Neural crest cell (in vitro differentiated cells): ENCODE results near the gene ADIPOR2. TPM values are rescaled to one million over a fixed set of nuclear protein-coding genes. Genes with fewer than 3 reads are reported as not detected.

Experiments
- DNase-seq: peaks from one replicate; pipeline ENCODE4 v3.0.0; 2021; ENCODE audit warnings: low read depth, mixed read lengths, low spot score
- H3K27ac Mint-ChIP-seq: one replicate; pipeline ENCODE4 v1.8.0; 2021; ENCODE audit warnings: mild to moderate bottlenecking, mixed read lengths; ENCODE audit not compliant: unreplicated experiment
- H3K27me3 Mint-ChIP-seq: 2 replicates; pipeline ENCODE4 v1.8.0; 2021; ENCODE audit warnings: low read depth, mild to moderate bottlenecking, mixed read lengths
- H3K36me3 Mint-ChIP-seq: 2 replicates; pipeline ENCODE4 v1.8.0; 2021; ENCODE audit warnings: low read depth, mild to moderate bottlenecking, mixed read lengths
- H3K4me1 Mint-ChIP-seq: 2 replicates; pipeline ENCODE4 v1.8.0; 2021; ENCODE audit warnings: mixed read lengths
- H3K4me3 Mint-ChIP-seq: one replicate; pipeline ENCODE4 v1.8.0; 2021; ENCODE audit warnings: mild to moderate bottlenecking, mixed read lengths
- H3K9me3 Mint-ChIP-seq: 2 replicates; pipeline ENCODE4 v1.8.0; 2021; ENCODE audit warnings: mixed read lengths
- total RNA-seq: library from RNA; stranded (reverse); gene quantifications from 2 replicates; pipeline ENCODE4 v1.2.1, GENCODE V29; 2021
- TF ChIP-seq, protein P1 (sequence below): fragments of 200-600 bp; sonication (generic); conservative IDR thresholded peaks from 2 replicates; pipeline ENCODE4 v1.5.0; 2021; ENCODE audit warnings: antibody characterized with exemption, mild to moderate bottlenecking

ADIPOR2 gene
- total RNA-seq, 1 donor from 2014 or later = 59.4 TPM

DNA sequence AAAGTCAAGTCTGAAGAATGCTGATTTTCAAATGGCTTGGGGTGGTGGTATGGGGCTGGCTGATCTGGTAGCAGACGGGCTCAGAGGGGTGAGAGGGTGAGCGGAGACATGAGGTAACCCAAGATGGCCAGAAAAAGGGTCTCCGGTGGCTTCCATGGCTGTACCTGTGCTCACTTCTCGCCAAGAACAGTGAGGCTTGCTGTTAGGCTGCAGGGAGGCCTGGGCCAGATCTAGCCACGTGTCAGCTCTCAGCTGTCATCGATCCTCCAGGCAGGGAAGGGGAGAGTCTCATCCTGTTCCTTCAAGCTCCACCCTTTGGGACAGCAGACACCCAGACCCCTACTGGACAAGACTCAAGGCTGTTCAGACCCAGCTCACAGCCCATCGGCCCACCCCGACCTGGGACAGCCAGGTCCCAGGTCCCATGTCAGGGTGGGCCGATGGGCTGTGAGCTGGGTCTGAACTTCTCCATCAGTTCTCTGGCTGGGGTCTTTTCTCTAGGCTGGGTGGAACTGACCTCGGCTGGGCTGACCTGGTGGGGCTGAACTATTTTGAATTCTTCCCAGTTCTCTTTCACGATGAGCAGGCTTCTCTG is 138.5 kb downstream of the ADIPOR2 start:
- TF ChIP-seq, protein P1, sequence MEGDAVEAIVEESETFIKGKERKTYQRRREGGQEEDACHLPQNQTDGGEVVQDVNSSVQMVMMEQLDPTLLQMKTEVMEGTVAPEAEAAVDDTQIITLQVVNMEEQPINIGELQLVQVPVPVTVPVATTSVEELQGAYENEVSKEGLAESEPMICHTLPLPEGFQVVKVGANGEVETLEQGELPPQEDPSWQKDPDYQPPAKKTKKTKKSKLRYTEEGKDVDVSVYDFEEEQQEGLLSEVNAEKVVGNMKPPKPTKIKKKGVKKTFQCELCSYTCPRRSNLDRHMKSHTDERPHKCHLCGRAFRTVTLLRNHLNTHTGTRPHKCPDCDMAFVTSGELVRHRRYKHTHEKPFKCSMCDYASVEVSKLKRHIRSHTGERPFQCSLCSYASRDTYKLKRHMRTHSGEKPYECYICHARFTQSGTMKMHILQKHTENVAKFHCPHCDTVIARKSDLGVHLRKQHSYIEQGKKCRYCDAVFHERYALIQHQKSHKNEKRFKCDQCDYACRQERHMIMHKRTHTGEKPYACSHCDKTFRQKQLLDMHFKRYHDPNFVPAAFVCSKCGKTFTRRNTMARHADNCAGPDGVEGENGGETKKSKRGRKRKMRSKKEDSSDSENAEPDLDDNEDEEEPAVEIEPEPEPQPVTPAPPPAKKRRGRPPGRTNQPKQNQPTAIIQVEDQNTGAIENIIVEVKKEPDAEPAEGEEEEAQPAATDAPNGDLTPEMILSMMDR = no peak
- no peak for DNase-seq
- Mint-ChIP-seq H3K9me3 (no peaks in the 10 kb centered on the region), H3K36me3 (no peaks in the 10 kb centered on the region), H3K4me1 (peaks cover 13% of the 10 kb centered on the region), H3K4me3 (no peak overlapping the region), H3K27ac (no peak overlapping the region), H3K27me3 (peaks cover 45% of the 10 kb centered on the region)

DNA sequence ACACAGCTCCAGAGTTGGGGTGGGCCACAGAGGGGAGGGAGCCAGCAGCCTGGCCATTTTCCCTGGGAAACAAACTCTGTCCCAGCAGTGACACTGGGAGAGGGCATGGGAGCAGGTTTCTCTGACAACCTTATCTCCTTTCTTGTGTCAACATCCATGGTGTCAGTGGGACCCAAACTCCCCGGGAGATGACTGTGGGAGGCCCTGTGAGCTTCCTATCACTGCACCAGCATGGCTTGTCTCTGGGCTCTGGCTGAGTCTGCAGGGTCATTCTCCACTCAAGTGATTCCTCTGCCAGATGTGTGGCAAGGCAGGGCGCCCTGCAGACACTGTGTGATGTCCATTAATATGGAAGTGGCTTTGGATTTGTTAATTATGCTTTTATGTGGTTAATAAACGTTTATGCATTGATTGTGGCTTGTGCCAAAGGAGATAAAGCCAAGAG is 139.6 kb downstream of the ADIPOR2 start:
- no peak overlapping the region for H3K4me3 Mint-ChIP-seq
- no peak for DNase-seq
- H3K36me3 Mint-ChIP-seq = no peaks in the 10 kb centered on the region
- TF ChIP-seq, protein P1 = no peak
- peaks cover 16% of the 10 kb centered on the region for H3K4me1 Mint-ChIP-seq
- no peaks in the 10 kb centered on the region for H3K9me3 Mint-ChIP-seq
- H3K27ac Mint-ChIP-seq = no peak overlapping the region
- peaks cover 41% of the 10 kb centered on the region for H3K27me3 Mint-ChIP-seq

DNA sequence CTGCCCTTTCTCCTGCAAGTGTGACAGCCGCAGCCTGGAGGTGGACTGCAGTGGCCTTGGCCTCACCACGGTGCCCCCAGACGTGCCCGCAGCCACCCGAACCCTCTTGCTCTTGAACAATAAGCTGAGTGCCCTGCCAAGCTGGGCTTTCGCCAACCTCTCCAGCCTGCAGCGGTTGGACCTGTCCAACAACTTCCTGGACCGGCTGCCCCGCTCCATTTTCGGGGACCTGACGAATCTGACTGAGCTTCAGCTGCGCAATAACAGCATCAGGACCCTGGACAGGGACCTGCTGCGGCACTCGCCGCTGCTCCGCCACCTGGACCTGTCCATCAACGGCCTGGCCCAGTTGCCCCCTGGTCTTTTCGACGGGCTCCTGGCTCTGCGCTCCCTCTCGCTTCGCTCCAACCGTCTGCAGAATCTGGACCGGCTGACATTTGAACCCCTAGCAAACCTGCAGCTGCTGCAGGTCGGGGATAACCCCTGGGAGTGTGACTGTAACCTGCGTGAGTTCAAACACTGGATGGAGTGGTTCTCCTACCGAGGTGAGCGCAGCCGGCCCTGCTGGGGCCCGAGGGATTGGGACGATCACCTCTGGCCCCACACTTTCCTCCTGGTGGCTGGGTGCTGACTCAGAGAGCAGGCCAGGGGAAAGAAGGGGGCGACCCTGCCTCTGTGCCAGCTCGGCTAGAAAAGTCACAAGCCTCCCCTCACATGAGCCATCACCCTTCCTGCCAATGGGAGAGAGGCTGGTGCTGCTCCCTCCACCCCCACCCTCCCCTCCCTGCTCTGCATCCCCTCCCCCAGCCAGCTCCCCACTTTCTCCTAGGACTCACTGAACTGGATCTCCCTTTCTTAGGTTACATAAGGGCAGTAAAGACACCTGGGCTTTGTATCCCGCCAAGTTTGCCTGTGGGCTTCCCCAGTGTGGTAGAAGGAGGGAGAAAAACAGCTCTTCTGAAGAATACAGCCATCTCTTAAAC is 140.4 kb downstream of the ADIPOR2 start:
- Mint-ChIP-seq H3K9me3 (no peaks in the 10 kb centered on the region), H3K36me3 (no peaks in the 10 kb centered on the region), H3K4me3 (no peak overlapping the region), H3K27me3 (peaks cover 41% of the 10 kb centered on the region), H3K4me1 (peaks cover 16% of the 10 kb centered on the region), H3K27ac (no peak overlapping the region)
- TF ChIP-seq, protein P1 = no peak
- peak; percentile 59 for DNase-seq

DNA sequence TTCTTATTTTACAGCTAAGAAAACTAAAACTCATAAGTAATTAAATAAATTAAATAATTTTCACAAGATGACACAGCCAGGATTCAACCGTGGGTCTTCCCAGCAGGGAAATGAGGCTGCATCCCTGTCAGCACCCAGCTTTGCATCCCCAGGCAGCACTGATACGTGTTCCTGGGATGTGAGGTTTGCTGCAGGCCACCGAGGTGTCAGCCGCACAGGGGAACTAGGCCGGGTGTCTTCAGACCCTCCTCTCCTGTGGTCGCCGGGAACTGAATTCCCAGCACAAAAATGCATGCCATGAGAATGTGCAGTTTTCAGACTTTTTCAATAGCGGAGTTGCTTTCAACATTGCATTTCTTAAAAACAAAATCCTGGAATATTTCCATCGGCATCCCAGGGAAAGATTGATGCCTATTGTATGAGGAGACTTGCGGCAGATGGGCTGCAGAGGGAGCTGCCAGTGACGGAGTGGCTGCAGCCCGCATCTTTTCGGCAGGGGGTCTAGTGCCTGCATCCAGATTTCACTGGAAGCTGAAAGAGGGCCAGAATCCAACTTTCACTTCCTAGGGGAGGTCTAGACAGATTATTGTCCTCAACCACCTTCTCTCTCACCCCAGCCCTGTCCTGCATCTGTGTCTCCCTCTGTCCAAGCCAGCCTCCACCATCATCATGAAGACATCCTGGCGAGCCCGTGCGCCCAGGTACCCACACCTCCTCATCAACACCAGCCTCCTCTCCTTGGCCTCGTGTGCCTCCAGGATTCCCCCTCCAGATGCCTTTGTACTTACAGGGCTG is 142.1 kb downstream of the ADIPOR2 start:
- H3K27me3 Mint-ChIP-seq = peaks cover 41% of the 10 kb centered on the region
- TF ChIP-seq, protein P1 = no peak
- no peaks in the 10 kb centered on the region for H3K36me3 Mint-ChIP-seq
- DNase-seq = no peak
- H3K27ac Mint-ChIP-seq = no peak overlapping the region
- no peak overlapping the region for H3K4me3 Mint-ChIP-seq
- H3K4me1 Mint-ChIP-seq = peaks cover 27% of the 10 kb centered on the region
- H3K9me3 Mint-ChIP-seq = no peaks in the 10 kb centered on the region

DNA sequence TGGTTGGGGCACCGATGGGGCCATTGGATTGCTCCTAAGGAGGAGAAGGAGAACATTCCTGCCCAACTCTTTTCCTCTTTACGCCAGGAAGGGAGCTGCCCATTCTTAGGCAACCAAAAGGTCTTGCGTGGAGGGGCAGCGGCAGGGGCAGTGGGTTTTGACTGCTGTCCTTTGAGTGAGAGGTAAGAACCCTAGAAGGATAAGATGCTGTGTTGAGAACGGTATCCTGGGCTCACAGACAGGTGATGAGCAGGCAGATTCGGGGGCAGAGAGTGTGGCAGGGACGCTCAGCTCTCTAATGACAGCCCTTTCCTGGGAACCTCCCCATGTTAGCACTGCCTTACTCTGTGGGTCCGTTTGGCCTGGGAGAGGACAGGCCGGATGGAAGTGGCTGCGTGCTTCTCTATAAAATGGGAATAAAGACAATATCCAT is 142.7 kb downstream of the ADIPOR2 start:
- no peak overlapping the region for H3K4me3 Mint-ChIP-seq
- H3K27me3 Mint-ChIP-seq = peaks cover 39% of the 10 kb centered on the region
- H3K9me3 Mint-ChIP-seq = no peaks in the 10 kb centered on the region

More for the DNA sequence above, 142.7 kb downstream of the ADIPOR2 start:
- Mint-ChIP-seq H3K4me1 (peaks cover 31% of the 10 kb centered on the region), H3K27ac (no peak overlapping the region), H3K36me3 (no peaks in the 10 kb centered on the region)
- DNase-seq = no peak
- TF ChIP-seq, protein P1 = no peak
